H9 (cell line): ENCODE data around the gene LMNTD2. TPM values are rescaled to one million over a fixed set of nuclear protein-coding genes. Genes with fewer than 3 reads are reported as not detected.

Experiments used
- DNase-seq: peaks from one replicate; pipeline ENCODE4 v3.0.0-alpha.2; 2017
- H2AFZ ChIP-seq: one replicate; pipeline ENCODE4 v1.6.1; 2013; ENCODE audit warnings: mild to moderate bottlenecking, low read length, control low read depth, moderate library complexity
- H2AK5ac ChIP-seq: 2 replicates; pipeline ENCODE4 v1.6.1; 2013; ENCODE audit warnings: low read length, control low read depth, mixed read lengths; ENCODE audit not compliant: insufficient read length
- H2BK120ac ChIP-seq: one replicate; pipeline ENCODE4 v1.6.1; 2013; ENCODE audit warnings: low read depth, mild to moderate bottlenecking, low read length, control low read depth, inconsistent platforms; ENCODE audit not compliant: poor library complexity, severe bottlenecking
- H2BK12ac ChIP-seq: 2 replicates; pipeline ENCODE4 v1.6.1; 2013; ENCODE audit warnings: low read length, control low read depth, mixed read lengths, low read depth; ENCODE audit not compliant: insufficient read length
- H2BK15ac ChIP-seq: 2 replicates; pipeline ENCODE4 v1.6.1; 2013; ENCODE audit warnings: low read depth, low read length, control low read depth
- H2BK20ac ChIP-seq: one replicate; pipeline ENCODE4 v1.6.1; 2013; ENCODE audit warnings: low read depth, mild to moderate bottlenecking, low read length, control low read depth, inconsistent platforms; ENCODE audit not compliant: poor library complexity, severe bottlenecking
- H2BK5ac ChIP-seq: 2 replicates; pipeline ENCODE4 v1.6.1; 2013; ENCODE audit warnings: low read length, control low read depth, mixed read lengths; ENCODE audit not compliant: insufficient read length
- H3K14ac ChIP-seq: 2 replicates; pipeline ENCODE4 v1.6.1; 2013; ENCODE audit warnings: low read length, control low read depth; ENCODE audit not compliant: insufficient read depth
- H3K18ac ChIP-seq: 2 replicates; pipeline ENCODE4 v1.6.1; 2013; ENCODE audit warnings: low read depth, mild to moderate bottlenecking, mixed read lengths, low read length, control low read depth; ENCODE audit not compliant: insufficient read length
- H3K23ac ChIP-seq: 2 replicates; pipeline ENCODE4 v1.6.1; 2013; ENCODE audit warnings: low read length, control low read depth, mixed read lengths, low read depth; ENCODE audit not compliant: insufficient read length
- H3K23me2 ChIP-seq: 2 replicates; pipeline ENCODE4 v1.6.1; 2013; ENCODE audit warnings: low read depth, mild to moderate bottlenecking, mixed read lengths, low read length, control low read depth; ENCODE audit not compliant: insufficient read length, poor library complexity, severe bottlenecking
- H3K27ac ChIP-seq: 2 replicates; pipeline ENCODE4 v1.5.1; 2013; ENCODE audit warnings: low read length, control low read depth, mixed read lengths, low read depth; ENCODE audit not compliant: insufficient read length
- H3K27me3 ChIP-seq: 2 replicates; pipeline ENCODE4 v1.6.1; 2013; ENCODE audit warnings: low read length, control low read depth, inconsistent platforms; ENCODE audit not compliant: insufficient read depth
- H3K4ac ChIP-seq: 2 replicates; pipeline ENCODE4 v1.6.1; 2013; ENCODE audit warnings: low read depth, mild to moderate bottlenecking, control low read depth, inconsistent platforms, low read length, moderate library complexity
- H3K4me1 ChIP-seq: 2 replicates; pipeline ENCODE4 v1.6.1; 2013; ENCODE audit warnings: low read length, control low read depth, inconsistent platforms; ENCODE audit not compliant: insufficient read depth
- H3K4me2 ChIP-seq: 2 replicates; pipeline ENCODE4 v1.6.1; 2013; ENCODE audit warnings: low read length, control low read depth, mixed read lengths; ENCODE audit not compliant: insufficient read length, insufficient read depth
- H3K56ac ChIP-seq: 2 replicates; pipeline ENCODE4 v1.6.1; 2013; ENCODE audit warnings: low read depth, mild to moderate bottlenecking, mixed read lengths, low read length, control low read depth; ENCODE audit not compliant: insufficient read length
- H3K79me1 ChIP-seq: 2 replicates; pipeline ENCODE4 v1.6.1; 2013; ENCODE audit warnings: low read depth, mild to moderate bottlenecking, moderate library complexity, low read length, control low read depth, inconsistent platforms; ENCODE audit not compliant: insufficient read depth, poor library complexity, severe bottlenecking
- H3K79me2 ChIP-seq: 2 replicates; pipeline ENCODE4 v1.6.1; 2013; ENCODE audit warnings: low read length, control low read depth, inconsistent platforms; ENCODE audit not compliant: insufficient read depth
- H3K9ac ChIP-seq: 2 replicates; pipeline ENCODE4 v1.6.1; 2013; ENCODE audit warnings: low read length, control low read depth, mixed read lengths; ENCODE audit not compliant: insufficient read length; ENCODE audit errors: extremely low read depth
- H3K9me3 ChIP-seq: one replicate; pipeline ENCODE4 v1.6.1; 2013; ENCODE audit warnings: low read depth, low read length, inconsistent platforms; ENCODE audit not compliant: control insufficient read depth
- H3T11ph ChIP-seq: one replicate; pipeline ENCODE4 v1.6.1; 2013; ENCODE audit warnings: mild to moderate bottlenecking, low read length, control low read depth, inconsistent platforms
- H4K20me1 ChIP-seq: one replicate; pipeline ENCODE4 v1.6.1; 2013; ENCODE audit not compliant: control insufficient read depth, insufficient read length, insufficient read depth
- H4K5ac ChIP-seq: 2 replicates; pipeline ENCODE4 v1.6.1; 2013; ENCODE audit warnings: low read depth, mild to moderate bottlenecking, mixed read lengths, low read length, control low read depth; ENCODE audit not compliant: insufficient read length
- H4K8ac ChIP-seq: replicated peaks from 2 replicates; pipeline ENCODE4 v1.6.1; 2013; ENCODE audit warnings: low read length, control low read depth, mixed read lengths, low read depth; ENCODE audit not compliant: insufficient read length
- H4K91ac ChIP-seq: 2 replicates; pipeline ENCODE4 v1.6.1; 2013; ENCODE audit warnings: low read depth, mild to moderate bottlenecking, moderate library complexity, mixed read lengths, low read length, control low read depth; ENCODE audit not compliant: insufficient read length
- H3K27ac Mint-ChIP-seq, 3 experiments: 2 replicates in 2 of 3; 3 replicates in 1 of 3; pipeline ENCODE4 v1.8.0; 2020 to 2021; ENCODE audit warnings: mixed read lengths in 3 of 3, mild to moderate bottlenecking in 1 of 3, moderate library complexity in 1 of 3
- H3K27me3 Mint-ChIP-seq: 2 replicates; pipeline ENCODE4 v1.8.0; 2021; ENCODE audit warnings: low read depth, mild to moderate bottlenecking, moderate library complexity, mixed read lengths
- H3K36me3 Mint-ChIP-seq, 3 experiments: 2 replicates in 2 of 3; 3 replicates in 1 of 3; pipeline ENCODE4 v1.8.0; 2020 to 2021; ENCODE audit warnings: low read depth in 3 of 3, mixed read lengths in 3 of 3; ENCODE audit not compliant: insufficient read depth in 1 of 3
- H3K4me1 Mint-ChIP-seq, 2 experiments: 2 replicates each; pipeline ENCODE4 v1.8.0; 2020; ENCODE audit warnings: mixed read lengths in 2 of 2
- H3K4me3 Mint-ChIP-seq, 2 experiments: 2 replicates in 1 of 2; 3 replicates in 1 of 2; pipeline ENCODE4 v1.8.0; 2020 to 2021; ENCODE audit warnings: mild to moderate bottlenecking in 2 of 2, mixed read lengths in 2 of 2, moderate library complexity in 1 of 2
- H3K9me3 Mint-ChIP-seq, 2 experiments: 2 replicates in 1 of 2; 3 replicates in 1 of 2; pipeline ENCODE4 v1.8.0; 2020; ENCODE audit warnings: mild to moderate bottlenecking in 2 of 2, mixed read lengths in 2 of 2, moderate library complexity in 1 of 2
- CTCF ChIP-seq: fragments of 200-600 bp; sonication (generic); conservative IDR thresholded peaks from 3 replicates; pipeline ENCODE4 v1.8.0; 2021; ENCODE audit warnings: antibody characterized with exemption, mild to moderate bottlenecking
- WGBS: extraction: QIAGEN DNeasy Blood & Tissue Kit; methylation state at CpG from one replicate; pipeline ENCODE4 v1.1.7; 2013; ENCODE audit warnings: missing lambda C conversion rate, low lambda C conversion rate, mixed read lengths; ENCODE audit not compliant: insufficient read length; ENCODE audit errors: extremely low coverage; 5-methylcytosine and 5-hydroxymethylcytosine counted together
- total RNA-seq: library from RNA; stranded (reverse); gene quantifications from 2 replicates; pipeline ENCODE4 v1.2.1, GENCODE V29; 2021

Gene LMNTD2
- total RNA-seq, 1 experiment from 2014 or later, result 4.7 TPM

DNA sequence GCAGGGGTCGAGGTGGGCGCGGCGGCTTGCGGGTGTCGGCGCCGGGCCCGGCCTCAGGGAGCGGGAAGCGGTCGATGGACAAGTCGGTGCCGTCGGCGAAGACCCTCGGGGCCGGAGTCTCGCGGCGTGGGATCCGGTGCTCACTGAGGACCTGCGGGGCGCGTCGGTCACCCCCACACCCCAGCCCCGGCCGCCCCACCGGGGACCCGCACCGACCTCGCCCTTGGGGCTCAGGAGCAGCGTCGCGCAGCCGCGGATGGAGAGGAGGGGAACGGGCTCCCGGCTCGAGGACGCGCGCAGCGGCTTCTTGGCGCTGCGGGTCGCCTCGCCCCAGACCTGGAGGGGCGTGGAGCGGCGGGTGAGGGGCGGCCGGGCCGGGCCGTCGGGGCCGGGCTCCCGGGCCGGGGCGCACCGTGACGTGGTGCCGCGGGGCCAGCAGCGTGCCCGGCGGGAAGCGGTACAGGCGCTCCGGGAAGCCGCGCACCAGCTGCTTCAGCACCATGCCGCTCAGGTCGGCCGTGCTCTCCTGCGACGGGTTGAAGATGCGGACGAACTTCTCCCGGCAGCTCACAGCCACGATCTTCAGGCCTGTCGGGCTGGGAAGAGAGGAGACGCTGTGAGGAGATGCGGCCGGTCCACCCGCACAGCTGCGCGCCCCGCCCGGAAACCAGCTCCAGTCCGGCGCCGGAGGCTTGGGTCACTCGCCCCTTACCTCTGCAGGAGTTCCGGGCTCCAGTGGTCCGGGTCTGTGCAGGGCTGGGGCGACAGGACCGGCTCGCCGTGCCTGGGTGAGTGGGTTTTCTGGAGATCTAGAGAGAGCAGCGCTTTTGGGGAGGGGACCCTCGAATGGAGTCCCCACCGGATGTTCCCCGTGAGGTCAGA lies 4.5 kb downstream of the LMNTD2 start:
- Histone ChIP-seq H3K27ac (no peak overlapping the region), H3K27me3 (peaks cover 5% of the 10 kb centered on the region; the same call in 1 of the 2 replicates), H3K23me2 (peaks cover 7% of the 10 kb centered on the region), H2BK15ac (no peak overlapping the region), H3K23ac (no peak overlapping the region), H2BK20ac (no peak overlapping the region), H3K9me3 (no peaks in the 10 kb centered on the region), H3K9ac (no peak overlapping the region), H4K20me1 (no peaks in the 10 kb centered on the region), H3K56ac (no peak overlapping the region), H2BK5ac (no peak overlapping the region), H3K79me2 (no peaks in the 10 kb centered on the region), H2BK120ac (no peak overlapping the region), H2AK5ac (no peak overlapping the region), H3K79me1 (no peaks in the 10 kb centered on the region), H3K18ac (no peak overlapping the region), H3T11ph (no peak overlapping the region), H3K4me2 (peak overlapping the region; percentile 37), H3K14ac (no peak overlapping the region; the same call in 1 of the 2 replicates), H4K5ac (no peak overlapping the region), H3K4me1 (no peaks in the 10 kb centered on the region), H4K91ac (no peak overlapping the region), H4K8ac (no peak overlapping the region), H2BK12ac (no peak overlapping the region), H3K4ac (no peak overlapping the region), H2AFZ (no peak overlapping the region)
- WGBS, result no CpG with 5 or more reads among the region's 104 CpGs
- DNase-seq, result no peak
- Mint-ChIP-seq H3K27me3 (peaks cover 34% of the 10 kb centered on the region), H3K4me1 (peaks cover 7 to 17% of the 10 kb centered on the region in 2 experiments), H3K27ac (no peak overlapping the region), H3K4me3 (peak overlapping the region; percentile 54 to 82), H3K36me3 (peaks cover 0 to 2% (median 0%) of the 10 kb centered on the region in 3 experiments; a peak in 4 of 7 replicates), H3K9me3 (no peaks in the 10 kb centered on the region; a peak in 2 of 5 replicates)
- TF ChIP-seq CTCF, result no peak
